Measurements from ENCODE around the gene ATXN7L1. TPM values are rescaled to one million over a fixed set of nuclear protein-coding genes. Genes with fewer than 3 reads are reported as not detected.

The ATXN7L1 gene
- total RNA-seq, 2 experiments from 2014 or later = 15.2 to 17.0 TPM

DNA sequence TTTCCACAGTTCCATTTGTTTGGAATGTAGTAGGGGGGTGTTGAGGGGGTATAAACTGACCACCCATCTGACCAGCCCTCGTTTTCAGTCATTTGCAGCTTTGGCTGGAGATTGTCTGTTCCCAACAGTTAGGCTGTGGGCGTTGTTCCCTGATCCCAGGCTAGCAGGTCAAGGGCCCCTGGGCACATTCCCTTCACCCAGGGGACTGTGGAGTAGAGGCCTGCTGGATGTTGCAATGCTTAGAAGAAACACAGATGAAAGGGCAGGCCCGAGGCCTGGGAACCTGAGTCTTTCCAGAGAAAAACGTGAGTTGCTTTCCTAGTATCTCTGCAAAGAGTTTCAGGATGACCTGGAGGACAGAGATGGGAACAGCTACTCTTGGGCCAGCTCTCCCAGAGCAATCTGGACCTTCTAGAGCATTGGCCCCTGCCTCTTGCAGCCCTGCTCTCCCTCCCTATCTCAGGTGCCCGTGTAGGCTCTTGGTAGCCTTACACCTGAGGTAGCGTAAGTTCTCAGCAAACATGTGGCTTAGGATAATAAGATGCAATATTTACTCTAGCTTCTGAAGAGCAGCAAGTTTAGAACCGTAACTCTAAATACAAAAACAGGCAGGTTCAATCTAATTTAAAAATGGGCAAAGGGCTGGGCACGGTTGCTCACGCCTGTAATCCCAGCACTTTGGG is 195.8 kb downstream of the ATXN7L1 start:
- no peak for ATAC-seq (ENCODE audit: low read depth)
- Mint-ChIP-seq H3K27ac (no peak overlapping the region), H3K27me3 (peaks cover 3% of the 10 kb centered on the region), H3K4me3 (no peak overlapping the region), H3K9me3 (no peaks in the 10 kb centered on the region), H3K36me3 (no peaks in the 10 kb centered on the region), H3K4me1 (peaks cover 27% of the 10 kb centered on the region)
- DNase-seq = no peak
- POLR2A ChIA-PET = no interaction called here

DNA sequence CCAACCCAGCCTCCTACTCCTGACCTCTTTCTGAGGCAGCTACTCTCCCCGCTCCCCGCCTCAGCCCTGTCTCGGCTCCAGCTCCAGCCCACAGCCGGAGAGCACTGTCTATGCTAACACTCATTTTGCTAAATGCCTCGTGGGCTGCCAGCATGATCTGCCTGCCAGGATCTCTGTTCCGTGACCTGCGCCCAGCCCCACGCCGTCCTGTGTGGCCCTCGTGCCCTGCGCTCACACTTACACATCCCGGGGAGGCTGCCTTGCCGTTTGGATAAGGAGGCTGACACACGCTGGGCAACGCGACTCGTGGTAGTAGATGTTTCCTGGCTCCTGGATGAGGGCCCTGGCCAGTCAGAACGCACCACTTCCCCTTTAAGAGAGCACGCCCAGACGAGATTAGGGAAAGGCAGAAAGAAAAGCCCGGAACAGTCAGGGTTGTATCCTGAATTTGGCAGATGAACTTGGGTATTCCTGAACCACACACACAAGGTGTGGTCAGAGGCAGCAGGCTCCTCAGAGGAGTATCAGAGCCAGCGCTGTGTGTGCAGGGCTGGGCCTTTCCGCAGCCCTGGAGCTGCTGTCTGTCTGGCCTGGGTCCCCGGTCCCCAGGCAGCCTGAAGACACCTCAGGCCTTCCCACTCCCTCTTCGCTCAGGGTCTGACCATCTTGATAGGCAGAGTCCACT is 197.4 kb downstream of the ATXN7L1 start:
- Mint-ChIP-seq H3K4me1 (peaks cover 30% of the 10 kb centered on the region), H3K27ac (peak overlapping the region; percentile 47), H3K27me3 (peaks cover 3% of the 10 kb centered on the region), H3K9me3 (no peaks in the 10 kb centered on the region), H3K36me3 (no peaks in the 10 kb centered on the region), H3K4me3 (peak overlapping the region; percentile 72)
- no peak for ATAC-seq (ENCODE audit: low read depth)
- POLR2A ChIA-PET = no interaction called here
- no peak for DNase-seq

DNA sequence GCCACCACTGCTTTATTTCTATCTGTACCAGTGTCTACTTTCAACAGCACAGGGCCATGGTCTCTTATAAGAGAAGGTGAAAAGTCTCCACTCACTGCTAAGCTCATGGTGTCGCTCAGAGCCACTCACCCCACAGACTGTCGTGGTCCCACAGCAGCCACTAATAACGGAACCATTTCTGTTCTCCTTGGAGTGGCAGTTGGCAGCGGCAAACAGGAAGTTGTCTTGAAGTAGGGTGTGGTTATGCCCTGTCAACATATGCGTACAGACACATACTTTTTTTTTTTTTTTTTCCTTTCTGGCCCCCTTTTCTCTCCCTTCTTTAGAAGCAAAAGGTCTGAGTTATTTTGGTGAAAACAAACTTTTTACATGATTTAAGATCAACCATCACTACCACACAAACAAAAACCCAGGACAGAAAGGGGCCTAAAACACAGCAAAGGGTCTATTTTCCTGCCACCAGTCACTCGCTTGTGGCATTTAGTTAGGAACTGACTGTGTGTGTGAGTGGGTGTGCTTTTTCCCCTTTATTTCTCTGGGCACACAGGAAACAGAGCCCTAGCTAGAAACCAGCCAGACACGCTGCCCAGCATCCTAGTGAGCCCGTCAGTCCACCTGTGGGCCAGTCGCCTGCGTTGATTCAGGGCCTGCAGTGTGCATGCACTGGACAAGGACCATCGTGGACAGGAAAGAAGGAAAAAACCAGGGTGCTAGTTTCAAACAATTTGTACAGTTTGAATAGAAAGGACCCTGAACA is 198.4 kb downstream of the ATXN7L1 start:
- no peaks in the 10 kb centered on the region for H3K27me3 Mint-ChIP-seq
- no peaks in the 10 kb centered on the region for H3K9me3 Mint-ChIP-seq
- ATAC-seq (ENCODE audit: low read depth) (peak; percentile 83), DNase-seq (peak; percentile 39)
- peak overlapping the region; percentile 72 for H3K4me3 Mint-ChIP-seq
- H3K27ac Mint-ChIP-seq = peak overlapping the region; percentile 90
- POLR2A ChIA-PET = interaction anchor here (0.8 kb wide), 1 partner anchor 345 kb away, joined by 7 read pairs; no protein-coding TSS in a partner anchor
- H3K36me3 Mint-ChIP-seq = no peaks in the 10 kb centered on the region
- H3K4me1 Mint-ChIP-seq = peaks cover 30% of the 10 kb centered on the region

DNA sequence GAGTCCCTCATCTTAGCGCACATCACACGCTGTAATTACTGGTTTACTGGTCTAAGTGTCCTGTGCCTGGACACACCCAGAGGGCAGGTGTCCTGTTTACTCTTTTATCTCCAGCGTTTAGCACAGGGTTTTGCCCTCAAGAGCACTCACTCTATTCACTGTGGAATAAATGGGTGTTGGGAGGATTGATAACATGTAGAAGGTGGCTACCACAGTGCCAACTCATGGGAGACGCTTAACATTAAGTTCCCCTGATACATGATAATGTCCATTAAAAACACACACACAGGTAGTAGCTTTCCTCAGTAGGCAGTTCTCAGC is 199.0 kb downstream of the ATXN7L1 start:
- ATAC-seq (ENCODE audit: low read depth) = no peak

DNA sequence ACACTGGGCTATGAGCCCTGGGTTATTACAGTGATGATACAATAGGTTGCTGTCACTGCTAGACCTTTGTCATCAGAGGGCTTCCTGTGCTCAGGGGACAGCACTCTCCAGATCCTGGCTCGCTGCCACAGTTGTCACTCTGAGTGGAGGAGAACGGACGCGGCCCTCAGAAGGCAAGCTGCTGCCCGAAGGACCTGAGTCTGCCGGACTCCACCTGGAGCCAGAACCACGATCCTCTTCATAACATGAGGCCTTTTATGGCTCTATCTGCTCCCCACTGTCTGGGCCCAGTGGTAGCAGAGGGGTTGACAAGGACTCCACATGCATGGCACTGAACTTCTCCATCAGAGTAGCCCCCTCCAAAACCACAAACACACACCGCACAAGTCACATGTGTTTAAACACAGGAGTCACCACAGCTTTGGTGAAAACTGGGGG is 200.4 kb downstream of the ATXN7L1 start:
- ATAC-seq (ENCODE audit: low read depth) = peak; percentile 75
- H3K27ac Mint-ChIP-seq = peak overlapping the region; percentile 25
- POLR2A ChIA-PET = interaction anchor here (1.7 kb wide), 1 partner anchor 16 kb away, joined by 7 read pairs; no protein-coding TSS in a partner anchor
- H3K36me3 Mint-ChIP-seq = no peaks in the 10 kb centered on the region
- H3K4me3 Mint-ChIP-seq = no peak overlapping the region
- peak; percentile 45 for DNase-seq
- H3K9me3 Mint-ChIP-seq = no peaks in the 10 kb centered on the region
- H3K4me1 Mint-ChIP-seq = peaks cover 34% of the 10 kb centered on the region
- no peaks in the 10 kb centered on the region for H3K27me3 Mint-ChIP-seq

More for the DNA sequence above, 199.0 kb downstream of the ATXN7L1 start:
- Mint-ChIP-seq H3K27ac (peak overlapping the region; percentile 90), H3K4me1 (peaks cover 34% of the 10 kb centered on the region), H3K36me3 (no peaks in the 10 kb centered on the region), H3K27me3 (no peaks in the 10 kb centered on the region), H3K9me3 (no peaks in the 10 kb centered on the region), H3K4me3 (peak overlapping the region; percentile 72)
- POLR2A ChIA-PET = interaction anchor here (0.8 to 1.7 kb wide), 2 partner anchors 14 to 346 kb away, joined by 7 read pairs; no protein-coding TSS in a partner anchor
- DNase-seq = no peak

DNA sequence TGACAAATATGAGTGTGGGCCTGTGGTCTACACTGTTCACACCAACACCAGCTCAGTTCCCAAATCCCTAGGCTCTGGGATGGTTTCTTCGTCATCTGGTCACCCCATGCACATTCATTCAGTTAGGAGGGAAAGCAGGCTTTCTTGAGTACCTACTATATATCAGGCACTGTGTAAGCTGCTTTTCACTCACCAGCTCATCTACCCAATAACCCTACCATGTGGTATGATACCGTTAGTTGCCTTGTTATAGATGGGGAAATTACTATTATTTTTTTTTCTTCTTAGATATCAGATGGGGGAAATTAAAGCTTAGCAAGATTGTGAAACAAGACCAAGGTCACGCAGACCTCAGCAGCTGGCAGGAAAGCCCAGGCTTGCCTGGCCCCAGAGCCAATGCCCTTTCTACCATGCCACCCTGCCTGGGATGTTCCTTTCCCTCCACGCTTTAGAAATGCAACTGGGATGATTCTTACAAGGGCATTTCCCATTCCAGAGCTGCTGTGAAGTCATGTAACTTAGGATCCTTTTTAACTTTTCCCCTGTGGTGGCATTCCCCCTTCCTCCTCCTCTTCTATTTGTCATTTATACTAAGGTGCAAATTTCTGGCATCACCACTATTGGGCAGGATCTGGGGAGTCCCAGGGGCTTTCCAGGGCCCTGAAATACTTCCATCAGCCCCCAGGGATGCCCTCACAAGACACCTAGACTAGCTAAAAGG is 202.0 kb downstream of the ATXN7L1 start:
- Mint-ChIP-seq H3K4me1 (peaks cover 34% of the 10 kb centered on the region), H3K27ac (no peak overlapping the region), H3K36me3 (no peaks in the 10 kb centered on the region), H3K27me3 (no peaks in the 10 kb centered on the region), H3K4me3 (no peak overlapping the region), H3K9me3 (no peaks in the 10 kb centered on the region)
- DNase-seq (no peak), ATAC-seq (ENCODE audit: low read depth) (no peak)
- POLR2A ChIA-PET = no interaction called here

DNA sequence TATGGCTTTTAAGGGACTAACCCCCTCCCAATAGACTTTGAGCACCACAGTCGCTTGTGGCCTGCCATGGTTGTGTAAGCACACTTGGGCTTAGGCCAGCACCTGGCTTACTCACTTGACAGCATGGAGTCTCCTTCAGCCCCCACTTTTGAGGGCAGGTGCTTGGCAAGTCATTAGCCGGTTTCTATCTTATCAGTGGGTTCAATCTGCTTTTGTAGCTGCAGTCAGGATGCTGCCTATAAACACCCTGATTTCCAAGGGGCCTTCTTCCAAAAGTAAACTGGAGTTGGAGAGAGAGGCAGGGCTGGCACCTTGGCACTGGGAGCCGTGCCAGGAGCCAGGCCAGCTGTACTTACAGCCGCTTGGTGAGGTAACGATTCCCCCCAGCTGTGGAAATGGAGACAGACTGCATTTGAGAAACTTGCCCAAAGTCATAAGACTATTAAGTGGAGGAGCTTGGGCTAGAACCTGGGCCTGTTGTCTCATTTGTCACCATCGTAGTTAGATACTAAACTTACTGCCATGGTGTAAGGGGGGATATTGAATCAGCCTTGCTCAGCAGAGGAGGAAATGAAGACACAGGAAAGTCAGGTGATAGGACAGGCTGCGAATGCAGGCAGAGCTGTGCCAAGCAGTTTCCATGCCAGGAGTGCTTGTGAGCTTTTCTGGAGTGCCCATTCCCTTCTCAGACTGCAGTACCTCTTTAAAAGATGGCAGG is 202.9 kb downstream of the ATXN7L1 start:
- Mint-ChIP-seq H3K9me3 (no peaks in the 10 kb centered on the region), H3K27me3 (no peaks in the 10 kb centered on the region), H3K27ac (no peak overlapping the region), H3K36me3 (no peaks in the 10 kb centered on the region), H3K4me3 (no peak overlapping the region), H3K4me1 (peaks cover 29% of the 10 kb centered on the region)
- POLR2A ChIA-PET = no interaction called here
- no peak for ATAC-seq (ENCODE audit: low read depth)
- no peak for DNase-seq

DNA sequence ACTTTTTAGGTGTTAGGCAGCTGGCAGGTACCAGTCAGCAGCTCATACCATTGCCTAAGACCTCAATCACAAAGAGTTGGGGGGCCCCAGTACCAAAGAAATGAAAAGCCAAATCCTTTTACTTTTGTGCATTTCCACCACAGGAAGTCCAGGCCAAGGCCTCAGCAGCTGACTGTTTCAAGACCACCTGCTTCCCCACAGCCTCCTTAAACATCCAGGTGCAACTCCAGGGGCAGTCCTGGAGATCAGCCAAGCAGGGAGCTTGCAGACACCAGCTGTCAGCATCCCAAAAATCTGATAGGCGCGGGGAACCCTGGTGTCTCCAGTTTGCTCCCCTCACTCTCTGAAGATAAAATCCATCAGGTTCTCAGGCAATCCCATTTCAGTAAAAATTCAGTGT is 203.6 kb downstream of the ATXN7L1 start:
- H3K27ac Mint-ChIP-seq = no peak overlapping the region
- peaks cover 23% of the 10 kb centered on the region for H3K4me1 Mint-ChIP-seq

DNA sequence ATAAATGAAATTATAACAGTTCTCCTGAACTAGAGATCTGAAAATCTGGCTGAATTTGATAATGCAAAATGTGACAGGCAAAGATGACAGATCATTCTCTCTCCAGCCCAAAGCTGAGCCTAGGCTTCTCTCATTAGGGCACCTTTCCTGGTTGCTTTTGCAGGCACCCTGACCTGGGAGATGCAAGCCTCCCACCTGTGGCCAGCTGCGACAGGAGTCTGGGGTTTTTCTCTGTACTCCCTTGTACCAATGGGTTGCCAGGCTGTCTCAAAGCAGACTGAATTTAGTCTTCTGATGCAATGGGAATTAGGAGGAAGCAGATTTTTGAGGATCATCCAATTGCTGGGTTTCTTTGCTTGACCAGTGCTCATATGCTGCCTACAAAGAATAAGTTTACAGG is 210.1 kb downstream of the ATXN7L1 start:
- no peaks in the 10 kb centered on the region for H3K9me3 Mint-ChIP-seq
- H3K4me1 Mint-ChIP-seq = peaks cover 4% of the 10 kb centered on the region
- no peaks in the 10 kb centered on the region for H3K27me3 Mint-ChIP-seq
- POLR2A ChIA-PET = no interaction called here
- H3K27ac Mint-ChIP-seq = no peak overlapping the region
- no peaks in the 10 kb centered on the region for H3K36me3 Mint-ChIP-seq
- H3K4me3 Mint-ChIP-seq = no peak overlapping the region
- no peak for ATAC-seq (ENCODE audit: low read depth)
- DNase-seq = no peak

More for the DNA sequence above, 203.6 kb downstream of the ATXN7L1 start:
- Mint-ChIP-seq H3K36me3 (no peaks in the 10 kb centered on the region), H3K9me3 (no peaks in the 10 kb centered on the region), H3K27me3 (no peaks in the 10 kb centered on the region), H3K4me3 (no peak overlapping the region)
- DNase-seq (no peak), ATAC-seq (ENCODE audit: low read depth) (no peak)
- POLR2A ChIA-PET = no interaction called here

DNA sequence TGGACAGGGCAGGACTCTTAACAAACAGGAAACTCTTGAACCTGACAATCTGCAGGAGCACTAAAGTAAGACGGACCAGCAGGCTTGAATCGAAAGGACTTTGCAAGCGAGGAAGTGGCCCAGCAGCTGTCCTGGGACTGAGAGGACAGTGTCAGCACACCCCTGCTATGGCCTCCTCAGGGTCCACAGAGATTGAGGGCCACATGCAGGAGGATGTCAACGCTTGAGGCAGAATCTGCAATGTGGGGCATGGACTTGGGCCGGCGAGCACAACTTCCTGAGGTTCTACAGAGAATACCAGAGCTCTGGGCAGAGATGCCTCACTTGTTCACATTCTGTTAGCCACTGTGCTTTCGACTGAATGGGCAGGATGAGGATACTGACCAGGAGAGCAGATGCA is 210.7 kb downstream of the ATXN7L1 start:
- DNase-seq (no peak), ATAC-seq (ENCODE audit: low read depth) (no peak)
- H3K27me3 Mint-ChIP-seq = no peaks in the 10 kb centered on the region
- no peaks in the 10 kb centered on the region for H3K9me3 Mint-ChIP-seq
- no peaks in the 10 kb centered on the region for H3K36me3 Mint-ChIP-seq
- peaks cover 4% of the 10 kb centered on the region for H3K4me1 Mint-ChIP-seq
- no peak overlapping the region for H3K4me3 Mint-ChIP-seq
- POLR2A ChIA-PET = no interaction called here
- no peak overlapping the region for H3K27ac Mint-ChIP-seq

DNA sequence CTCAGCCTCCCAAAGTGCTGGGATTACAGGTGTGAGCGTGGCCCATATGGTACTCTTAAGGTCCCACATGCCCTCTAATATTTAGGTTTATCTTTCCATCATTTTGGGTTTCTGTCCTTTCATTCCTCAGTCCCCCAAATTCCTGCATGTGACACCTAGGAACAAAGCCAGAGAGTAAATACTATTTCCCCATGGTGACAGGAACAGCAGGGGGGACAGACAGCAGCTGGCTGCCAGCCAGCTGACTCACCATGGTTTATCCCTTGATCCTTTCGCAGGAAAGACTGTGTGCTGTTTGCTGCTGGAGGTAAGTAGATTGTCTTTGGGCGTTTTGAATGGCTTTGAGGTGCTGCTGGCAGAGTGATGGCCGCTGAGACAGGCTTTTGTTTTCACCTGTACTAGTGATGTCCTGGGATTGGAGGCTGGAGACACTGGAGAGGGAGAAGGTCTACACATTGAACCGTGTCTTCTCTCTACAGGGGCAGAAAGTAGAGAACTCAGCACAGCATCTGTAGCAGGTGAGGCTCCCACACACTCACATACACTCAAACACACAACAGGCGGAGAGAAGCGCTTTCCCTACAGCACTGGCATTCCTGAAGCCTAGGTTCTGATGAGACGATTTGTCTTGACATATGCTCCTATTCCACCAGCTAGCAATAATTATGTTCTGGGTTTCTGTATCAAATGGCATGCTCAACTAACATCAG is 211.4 kb downstream of the ATXN7L1 start:
- H3K27me3 Mint-ChIP-seq = no peaks in the 10 kb centered on the region
- H3K4me3 Mint-ChIP-seq = no peak overlapping the region
- no peak for DNase-seq
- POLR2A ChIA-PET = no interaction called here
- no peak overlapping the region for H3K27ac Mint-ChIP-seq
- ATAC-seq (ENCODE audit: low read depth) = no peak
- H3K4me1 Mint-ChIP-seq = peaks cover 4% of the 10 kb centered on the region
- H3K36me3 Mint-ChIP-seq = no peaks in the 10 kb centered on the region
- H3K9me3 Mint-ChIP-seq = no peaks in the 10 kb centered on the region

DNA sequence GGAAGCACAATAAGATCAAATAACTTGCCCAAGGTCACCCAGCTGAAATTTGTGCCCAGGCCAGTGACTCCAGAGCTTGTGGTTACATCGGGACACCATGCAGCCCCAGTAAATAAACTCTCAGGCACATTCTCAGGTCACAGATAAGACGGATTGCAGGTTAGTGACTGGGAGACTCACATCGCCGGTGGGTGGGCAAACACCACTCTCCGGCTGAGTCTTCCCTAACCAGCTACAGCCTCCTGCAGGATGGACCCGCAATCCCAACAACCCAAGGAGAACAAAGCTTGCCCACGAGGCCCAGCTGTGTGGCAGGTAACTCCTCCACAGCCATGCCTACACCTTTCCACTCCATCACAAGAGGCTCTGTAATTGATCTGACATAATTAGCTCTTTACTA is 213.4 kb downstream of the ATXN7L1 start:
- no peak overlapping the region for H3K27ac Mint-ChIP-seq
- H3K4me3 Mint-ChIP-seq = no peak overlapping the region
- H3K9me3 Mint-ChIP-seq = no peaks in the 10 kb centered on the region
- DNase-seq (no peak), ATAC-seq (ENCODE audit: low read depth) (no peak)
- peaks cover 4% of the 10 kb centered on the region for H3K4me1 Mint-ChIP-seq
- POLR2A ChIA-PET = no interaction called here
- H3K27me3 Mint-ChIP-seq = no peaks in the 10 kb centered on the region
- H3K36me3 Mint-ChIP-seq = no peaks in the 10 kb centered on the region
